ENCODE measurements around the gene CMBL. TPM values are rescaled to one million over a fixed set of nuclear protein-coding genes. Genes with fewer than 3 reads are reported as not detected.

The CMBL gene
- total and polyA plus RNA-seq, 8 donors = 2.7 to 153 (median 19.0) TPM; not detected in 1

- Histone ChIP-seq H3K27me3 (no peaks in the 10 kb centered on the region), H3K9me3 (no peaks in the 10 kb centered on the region), H3K36me3 (peaks cover 0 to 22% (median 6%) of the 10 kb centered on the region in 4 donors), H3K4me3 (no peak overlapping the region), H3K4me1 (peaks cover 0 to 13% (median 3%) of the 10 kb centered on the region in 4 donors), H3K27ac (no peak overlapping the region)
- intact Hi-C loops (cut with DNase I; ENCODE audit: low total_unique reads) = no loop called here
- 85 to 96% (median 91%) methylated on average over 4 of the region's 4 CpGs for WGBS, 5 donors
- TF ChIP-seq POLR2A (IDR thresholded peaks at IDR 0.05) (no peak), EP300 (IDR thresholded peaks at IDR 0.05) (no peak), POLR2AphosphoS5 (IDR thresholded peaks at IDR 0.05) (no peak)
- TF ChIP-seq, protein P1, sequence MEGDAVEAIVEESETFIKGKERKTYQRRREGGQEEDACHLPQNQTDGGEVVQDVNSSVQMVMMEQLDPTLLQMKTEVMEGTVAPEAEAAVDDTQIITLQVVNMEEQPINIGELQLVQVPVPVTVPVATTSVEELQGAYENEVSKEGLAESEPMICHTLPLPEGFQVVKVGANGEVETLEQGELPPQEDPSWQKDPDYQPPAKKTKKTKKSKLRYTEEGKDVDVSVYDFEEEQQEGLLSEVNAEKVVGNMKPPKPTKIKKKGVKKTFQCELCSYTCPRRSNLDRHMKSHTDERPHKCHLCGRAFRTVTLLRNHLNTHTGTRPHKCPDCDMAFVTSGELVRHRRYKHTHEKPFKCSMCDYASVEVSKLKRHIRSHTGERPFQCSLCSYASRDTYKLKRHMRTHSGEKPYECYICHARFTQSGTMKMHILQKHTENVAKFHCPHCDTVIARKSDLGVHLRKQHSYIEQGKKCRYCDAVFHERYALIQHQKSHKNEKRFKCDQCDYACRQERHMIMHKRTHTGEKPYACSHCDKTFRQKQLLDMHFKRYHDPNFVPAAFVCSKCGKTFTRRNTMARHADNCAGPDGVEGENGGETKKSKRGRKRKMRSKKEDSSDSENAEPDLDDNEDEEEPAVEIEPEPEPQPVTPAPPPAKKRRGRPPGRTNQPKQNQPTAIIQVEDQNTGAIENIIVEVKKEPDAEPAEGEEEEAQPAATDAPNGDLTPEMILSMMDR (IDR thresholded peaks at IDR 0.05) = no peak
- DNase-seq = no peak
Measured at GRCh38 chr5:10279328-10279727, 28.4 kb downstream of the CMBL start.

GRCh38 chr5:10278658-10279279 is 28.9 kb downstream of the CMBL start:
- no peak overlapping the region for H3K4me3 ChIP-seq
- H3K27ac ChIP-seq = no peak overlapping the region
- no peaks in the 10 kb centered on the region for H3K27me3 ChIP-seq
- H3K4me1 ChIP-seq = peaks cover 0 to 8% (median under 1%) of the 10 kb centered on the region in 4 donors
- TF ChIP-seq POLR2AphosphoS5 (IDR thresholded peaks at IDR 0.05) (no peak), POLR2A (IDR thresholded peaks at IDR 0.05) (no peak), EP300 (IDR thresholded peaks at IDR 0.05) (no peak)
- TF ChIP-seq, protein P1 (IDR thresholded peaks at IDR 0.05) = no peak
- DNase-seq = no peak
- 83 to 91% (median 87%) methylated on average over 12 of the region's 12 CpGs for WGBS, 5 donors
- H3K36me3 ChIP-seq = peaks cover 0 to 22% (median 6%) of the 10 kb centered on the region in 4 donors
- intact Hi-C loops (cut with DNase I; ENCODE audit: low total_unique reads) = no loop called here
- H3K9me3 ChIP-seq = no peaks in the 10 kb centered on the region

- Histone ChIP-seq H3K4me3 (no peak overlapping the region), H3K27ac (no peak overlapping the region), H3K9me3 (no peaks in the 10 kb centered on the region), H3K4me1 (peaks cover 0 to 6% (median 0%) of the 10 kb centered on the region in 4 donors), H3K27me3 (no peaks in the 10 kb centered on the region), H3K36me3 (peaks cover 0 to 22% (median 6%) of the 10 kb centered on the region in 4 donors)
- intact Hi-C loops (cut with DNase I; ENCODE audit: low total_unique reads) = no loop called here
- DNase-seq = no peak
- 88 to 96% (median 93%) methylated on average over 13 of the region's 13 CpGs for WGBS, 5 donors
- TF ChIP-seq, protein P1 (IDR thresholded peaks at IDR 0.05) = no peak
- TF ChIP-seq POLR2AphosphoS5 (IDR thresholded peaks at IDR 0.05) (no peak), POLR2A (IDR thresholded peaks at IDR 0.05) (no peak), EP300 (IDR thresholded peaks at IDR 0.05) (no peak)
Measured at GRCh38 chr5:10277773-10278630, 29.7 kb downstream of the CMBL start.

DNA sequence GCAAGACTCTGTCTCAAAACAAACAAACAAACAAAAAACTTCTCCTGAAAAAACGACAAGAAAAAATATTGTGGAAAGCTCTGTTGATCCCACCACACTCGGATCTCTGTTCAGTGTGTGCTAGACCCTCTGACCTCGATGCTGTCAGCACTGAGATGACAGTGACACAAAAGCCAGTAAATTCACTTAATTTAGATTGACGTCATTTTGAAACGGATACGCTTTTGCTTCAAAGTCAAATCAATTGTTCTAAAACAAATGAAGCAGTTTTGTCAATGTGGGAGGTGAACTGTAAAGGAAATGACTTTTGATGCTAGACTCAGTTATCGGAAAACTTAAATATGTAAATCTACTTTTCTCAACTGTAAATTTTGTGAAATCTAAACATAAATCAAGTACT is 31.0 kb downstream of the CMBL start:
- TF ChIP-seq POLR2A (IDR thresholded peaks at IDR 0.05) = no peak
- no peak for DNase-seq
- H3K4me1 ChIP-seq = peaks cover 0 to 6% (median 0%) of the 10 kb centered on the region in 4 donors
- WGBS, 5 donors = 75 to 86% (median 81%) methylated on average over 7 of the region's 7 CpGs
- intact Hi-C loops (cut with DNase I; ENCODE audit: low total_unique reads) = no loop called here
- H3K4me3 ChIP-seq = no peak overlapping the region
- peak overlapping the region in 1 of 5 donors; percentile 13 for H3K27ac ChIP-seq
- peaks cover 0 to 17% (median 4%) of the 10 kb centered on the region in 4 donors for H3K36me3 ChIP-seq
- no peaks in the 10 kb centered on the region for H3K9me3 ChIP-seq
- H3K27me3 ChIP-seq = no peaks in the 10 kb centered on the region
